HG03066 (cell line): ENCODE measurements around the gene SPG7.

Experiments
- ATAC-seq: cut with Tn5 transposase; IDR thresholded peaks from one replicate; pipeline ENCODE4 v1.9.1; 2021; ENCODE audit warnings: low read depth; ENCODE audit not compliant: unreplicated experiment

Gene SPG7

DNA sequence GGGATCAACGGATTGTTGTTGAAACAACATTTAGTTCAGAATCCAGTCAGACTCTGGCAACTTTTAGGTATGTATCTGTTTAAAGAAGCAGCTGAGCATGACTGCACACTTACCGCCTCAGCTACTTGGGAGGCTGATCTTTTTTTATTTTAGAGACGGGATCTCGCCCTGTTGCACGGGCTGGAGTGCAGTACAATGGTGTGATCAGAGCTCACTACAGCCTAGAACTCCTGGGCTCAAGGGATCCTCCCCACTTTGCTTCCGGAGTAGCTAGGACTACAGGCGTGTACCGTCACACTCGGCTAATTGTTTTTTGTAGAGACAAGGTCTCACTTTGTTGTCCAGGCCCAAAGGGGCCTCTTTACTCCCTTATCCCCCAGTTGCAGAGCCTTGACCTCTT, 2.3 kb downstream of the SPG7 start:
- ATAC-seq, result no peak

DNA sequence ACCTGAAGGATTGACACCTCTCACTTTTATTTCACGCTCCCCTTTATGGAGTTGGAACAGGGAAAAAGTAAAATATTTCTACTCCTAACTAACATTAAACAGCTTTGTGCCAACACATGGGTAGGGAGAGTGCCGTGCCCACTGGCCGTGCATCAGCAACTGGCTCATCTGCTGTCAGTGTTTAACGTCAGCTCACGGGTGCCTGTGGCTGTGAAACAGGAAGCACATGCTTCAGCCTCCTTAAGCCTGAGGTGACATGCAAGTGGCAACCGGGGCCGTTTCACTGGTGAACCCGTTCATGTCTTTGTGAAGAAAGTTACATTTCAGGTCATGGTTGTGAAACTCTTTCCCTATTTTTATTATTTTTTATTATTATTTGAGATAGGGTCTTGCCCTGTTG, 3.2 kb downstream of the SPG7 start:
- ATAC-seq, result no peak

DNA sequence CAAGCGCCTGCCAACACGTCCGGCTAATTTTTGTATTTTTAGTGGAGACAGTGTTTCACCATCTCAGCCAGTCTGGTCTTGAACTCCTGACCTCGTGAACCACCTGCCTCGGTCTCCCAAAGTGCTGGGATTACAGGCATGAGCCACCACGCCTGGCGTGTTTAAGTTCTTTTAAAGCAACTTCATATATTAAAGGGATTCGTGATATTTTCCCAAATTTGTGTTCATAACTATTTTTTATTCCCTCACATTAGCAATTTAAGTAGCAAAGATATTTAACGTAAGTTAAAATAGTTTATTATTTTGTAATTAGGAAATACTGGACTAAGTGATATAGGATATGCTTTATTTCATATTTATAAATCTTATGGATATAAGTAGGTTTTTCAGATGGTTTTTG, 4.2 kb downstream of the SPG7 start:
- ATAC-seq, result no peak

DNA sequence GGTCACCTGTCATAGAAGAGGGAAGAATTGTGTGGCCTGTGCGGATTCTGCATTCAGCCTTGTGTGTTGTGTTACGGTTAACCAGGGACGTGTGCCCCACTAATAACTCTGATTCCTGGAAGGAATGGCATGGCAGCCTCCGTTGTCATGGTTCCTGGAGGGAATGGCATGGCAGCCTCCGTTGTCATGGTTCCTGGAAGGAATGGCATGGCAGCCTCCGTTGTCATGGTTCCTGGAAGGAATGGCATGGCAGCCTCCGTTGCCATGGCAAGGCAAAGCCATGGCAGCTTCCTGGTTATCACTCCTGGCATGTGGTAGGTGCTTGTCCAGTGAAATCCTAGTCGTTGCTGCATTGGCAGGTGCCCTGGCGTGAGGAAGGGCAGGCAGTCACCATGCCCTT, 8.9 kb downstream of the SPG7 start:
- no peak for ATAC-seq

DNA sequence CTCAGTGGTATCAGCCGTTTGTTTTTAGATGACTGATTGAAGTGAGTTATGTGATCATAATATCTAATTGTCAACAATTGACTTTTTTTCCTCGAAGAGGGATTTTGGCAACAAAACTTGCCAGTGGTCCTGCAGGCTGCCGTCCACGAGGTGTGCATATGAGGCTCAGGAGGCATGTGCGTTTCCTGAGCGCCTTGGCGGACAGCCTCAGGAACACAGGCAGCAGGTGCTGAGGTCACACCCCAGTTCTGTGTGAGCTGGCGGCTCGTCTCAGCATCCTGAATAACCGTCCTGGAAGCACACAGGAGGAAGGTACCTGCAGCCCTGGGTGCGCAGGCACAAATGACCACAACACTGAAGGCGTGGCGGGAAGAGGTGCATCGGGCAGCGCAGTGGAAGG, 11.7 kb downstream of the SPG7 start:
- ATAC-seq, result no peak

DNA sequence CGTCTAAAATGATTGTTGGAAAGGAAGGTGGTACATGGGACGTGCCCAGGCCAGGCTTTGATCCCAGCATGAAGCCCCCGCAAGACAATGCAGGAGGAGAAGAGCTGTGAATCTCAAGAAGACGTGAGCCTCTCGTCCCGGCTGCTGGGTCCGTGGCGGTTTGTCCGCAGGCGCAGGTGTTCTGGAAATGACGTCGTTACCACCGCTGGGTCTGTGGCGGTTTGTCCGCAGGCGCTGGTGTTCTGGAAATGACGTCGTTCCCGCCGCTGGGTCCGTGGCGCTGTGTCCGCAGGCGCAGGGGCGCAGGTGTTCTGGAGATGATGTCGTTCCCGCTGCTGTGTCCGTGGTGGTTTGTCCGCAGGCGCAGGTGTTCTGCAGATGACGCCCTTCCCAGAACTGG, 14.1 kb downstream of the SPG7 start:
- no peak for ATAC-seq

DNA sequence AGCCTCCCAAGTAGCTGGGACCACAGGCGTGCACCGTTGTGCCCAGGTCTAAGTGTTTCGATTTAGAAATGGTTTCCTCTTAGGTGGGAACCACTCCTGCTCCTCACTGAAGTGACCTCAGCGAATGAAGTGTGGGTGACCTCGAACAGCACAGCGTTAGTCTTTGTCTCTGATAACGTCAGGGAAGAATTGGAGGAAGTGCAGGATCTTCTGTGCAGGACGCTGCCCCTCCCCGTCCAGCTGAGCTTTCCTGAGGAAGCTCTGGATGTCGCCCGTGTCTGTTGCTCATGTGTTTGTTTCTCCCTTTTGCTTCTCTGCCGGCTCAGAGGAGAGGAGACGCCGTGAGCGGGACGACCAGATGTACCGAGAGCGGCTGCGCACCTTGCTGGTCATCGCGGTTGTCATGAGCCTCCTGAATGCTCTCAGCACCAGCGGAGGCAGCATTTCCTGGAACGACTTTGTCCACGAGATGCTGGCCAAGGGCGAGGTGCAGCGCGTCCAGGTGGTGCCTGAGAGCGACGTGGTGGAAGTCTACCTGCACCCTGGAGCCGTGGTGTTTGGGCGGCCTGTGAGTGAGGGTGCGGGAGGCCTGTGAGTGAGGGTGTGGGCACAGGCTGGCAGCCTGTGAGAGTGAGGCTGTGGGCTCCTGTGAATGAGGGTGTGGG, 15.6 kb downstream of the SPG7 start:
- no peak for ATAC-seq

DNA sequence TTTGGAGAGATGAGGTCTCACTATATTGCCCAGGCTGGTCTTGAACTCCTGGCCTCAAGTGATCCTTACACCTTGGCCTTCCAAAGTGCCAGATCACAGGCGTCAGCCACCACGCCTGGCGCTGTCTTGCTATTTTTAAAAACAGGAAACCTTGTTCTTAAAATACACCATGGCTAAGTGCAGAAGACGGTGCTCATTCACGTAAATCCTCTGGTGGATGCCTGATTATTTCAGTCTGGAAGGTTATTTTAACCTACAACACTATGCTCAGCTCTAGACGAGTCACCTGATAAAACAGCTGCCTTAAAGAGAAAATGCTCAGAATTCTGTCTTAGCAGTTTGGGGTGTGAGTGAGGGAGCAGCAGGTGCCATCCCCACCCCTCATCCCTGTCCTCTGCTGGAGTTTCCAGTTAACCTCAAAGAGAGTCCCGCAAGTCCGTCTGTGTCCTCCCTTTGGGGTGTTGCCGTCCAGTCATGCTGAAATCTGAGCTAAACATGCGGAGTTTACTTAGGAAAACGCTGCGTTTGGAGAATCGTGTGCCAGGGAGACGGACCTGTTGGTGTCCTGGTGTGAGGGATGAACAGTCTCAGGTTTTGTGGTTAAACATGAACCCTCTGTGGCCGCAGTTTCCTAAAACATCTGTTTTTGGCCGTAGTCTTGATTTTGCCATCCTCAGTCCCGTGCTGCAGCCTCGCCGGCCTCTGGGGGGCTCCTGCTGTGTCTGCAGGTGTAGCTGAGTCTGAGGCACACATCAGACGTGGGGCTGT, 17.1 kb downstream of the SPG7 start:
- no peak for ATAC-seq

DNA sequence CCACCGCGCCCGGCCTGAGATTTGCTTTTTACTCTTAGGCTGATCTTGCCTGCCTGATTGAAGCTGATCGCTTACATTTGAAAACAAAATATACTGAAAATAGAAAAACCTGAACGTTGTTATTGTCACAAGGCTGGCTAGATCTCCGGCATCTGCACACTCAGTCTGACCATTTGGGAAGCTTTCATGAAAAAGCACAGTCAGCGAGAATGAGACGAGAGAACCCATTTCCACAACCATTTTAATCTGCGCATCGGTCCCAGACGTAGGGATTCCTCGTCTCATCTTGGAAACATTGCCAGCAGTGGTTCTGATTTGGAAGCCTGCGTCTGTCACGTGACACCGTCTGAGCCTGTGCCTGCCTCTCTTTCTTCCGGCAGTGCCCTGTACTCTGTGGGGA, 20.9 kb downstream of the SPG7 start:
- no peak for ATAC-seq

DNA sequence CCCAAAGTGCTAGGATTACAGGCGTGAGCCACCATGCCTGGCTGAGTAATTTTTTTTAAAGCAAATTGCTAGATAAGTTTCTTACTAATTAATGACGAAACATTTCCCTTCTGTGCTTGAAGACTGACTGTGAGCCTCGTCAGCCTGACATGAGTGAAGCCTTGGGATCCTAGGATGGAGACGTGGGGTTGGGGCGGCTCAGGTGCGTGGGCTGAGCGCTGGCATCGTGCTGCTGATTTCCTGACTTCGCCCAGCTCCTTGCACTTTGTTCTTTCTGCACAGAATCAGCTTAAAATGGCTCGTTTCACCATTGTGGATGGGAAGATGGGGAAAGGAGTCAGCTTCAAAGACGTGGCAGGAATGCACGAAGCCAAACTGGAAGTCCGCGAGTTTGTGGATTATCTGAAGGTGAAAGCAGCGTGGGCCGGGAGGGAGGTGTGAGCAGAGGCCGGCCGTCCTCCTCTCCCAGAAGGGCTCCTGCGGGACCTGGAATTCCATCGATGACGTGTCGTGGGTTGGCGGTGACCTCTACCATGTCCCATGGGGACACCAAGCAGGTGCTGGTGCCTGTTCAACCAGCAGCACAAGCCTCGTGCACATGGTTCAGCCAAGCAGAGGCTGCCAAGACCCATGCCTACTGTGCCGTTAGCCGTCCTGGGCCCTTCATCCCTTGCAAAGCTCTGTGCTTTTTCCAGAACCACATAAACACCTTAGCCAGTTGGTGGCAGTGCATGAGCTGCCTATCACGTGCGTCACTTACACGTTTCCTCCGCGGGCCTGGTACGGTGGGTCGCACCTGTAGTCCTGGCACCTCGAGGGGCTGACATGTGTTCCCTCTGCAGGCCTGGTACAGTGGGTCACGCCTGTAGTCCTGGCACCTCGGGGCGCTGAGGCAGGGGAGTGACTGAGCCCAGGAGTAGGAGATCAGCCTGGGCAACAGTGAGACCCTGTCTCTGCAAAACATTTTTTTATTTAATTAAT, 22.5 kb downstream of the SPG7 start:
- no peak for ATAC-seq

DNA sequence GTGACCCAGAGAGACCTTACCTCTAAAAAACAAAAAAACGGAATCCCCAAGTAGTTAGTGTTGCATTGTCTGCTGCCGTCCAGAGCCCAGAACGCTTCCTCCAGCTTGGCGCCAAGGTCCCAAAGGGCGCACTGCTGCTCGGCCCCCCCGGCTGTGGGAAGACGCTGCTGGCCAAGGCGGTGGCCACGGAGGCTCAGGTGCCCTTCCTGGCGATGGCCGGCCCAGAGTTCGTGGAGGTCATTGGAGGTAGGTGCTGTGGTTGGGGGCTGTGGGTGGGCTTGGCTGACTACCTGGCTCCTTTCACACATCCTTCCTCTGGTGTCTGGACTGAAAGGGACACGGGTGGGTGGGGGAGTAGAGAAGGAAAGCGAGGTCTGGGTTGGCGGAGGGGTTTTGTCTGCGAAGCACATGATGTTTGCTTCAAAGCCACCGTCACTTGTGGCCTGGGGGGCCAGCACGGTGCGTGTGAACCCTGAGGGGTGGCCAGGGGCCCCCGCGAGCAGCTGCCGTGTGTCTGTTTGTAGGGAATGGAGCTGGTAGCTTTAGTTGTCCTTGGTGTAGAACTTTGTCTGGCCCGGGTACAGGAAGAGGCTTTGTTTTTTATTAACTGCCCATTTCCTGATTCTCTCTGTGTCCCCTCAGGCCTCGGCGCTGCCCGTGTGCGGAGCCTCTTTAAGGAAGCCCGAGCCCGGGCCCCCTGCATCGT, 23.8 kb downstream of the SPG7 start:
- no peak for ATAC-seq

DNA sequence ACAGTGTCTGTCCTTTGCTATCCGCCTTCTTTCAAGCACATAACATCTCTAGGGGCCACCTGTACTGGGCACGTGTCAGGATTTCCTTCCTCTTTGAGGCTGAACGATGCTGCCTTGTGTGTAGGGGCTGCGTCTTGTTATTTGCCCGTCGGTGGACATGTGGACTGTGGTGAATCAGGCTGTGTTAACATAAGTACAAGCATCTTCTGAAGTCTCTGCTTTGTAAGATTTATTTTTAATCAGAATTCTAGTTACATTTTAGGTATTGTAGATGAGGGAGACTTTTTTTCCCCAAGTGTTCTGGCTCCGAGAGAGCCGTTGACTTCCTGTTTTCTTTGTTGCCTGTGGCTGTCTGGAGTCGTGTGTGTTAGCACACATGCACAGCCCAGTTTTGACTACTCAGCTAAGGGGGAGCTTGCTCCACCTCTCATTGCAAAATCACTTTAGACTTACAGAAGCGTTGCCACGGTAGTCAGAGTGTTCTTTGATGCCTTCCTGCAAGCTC, 26.1 kb downstream of the SPG7 start:
- ATAC-seq, result no peak

DNA sequence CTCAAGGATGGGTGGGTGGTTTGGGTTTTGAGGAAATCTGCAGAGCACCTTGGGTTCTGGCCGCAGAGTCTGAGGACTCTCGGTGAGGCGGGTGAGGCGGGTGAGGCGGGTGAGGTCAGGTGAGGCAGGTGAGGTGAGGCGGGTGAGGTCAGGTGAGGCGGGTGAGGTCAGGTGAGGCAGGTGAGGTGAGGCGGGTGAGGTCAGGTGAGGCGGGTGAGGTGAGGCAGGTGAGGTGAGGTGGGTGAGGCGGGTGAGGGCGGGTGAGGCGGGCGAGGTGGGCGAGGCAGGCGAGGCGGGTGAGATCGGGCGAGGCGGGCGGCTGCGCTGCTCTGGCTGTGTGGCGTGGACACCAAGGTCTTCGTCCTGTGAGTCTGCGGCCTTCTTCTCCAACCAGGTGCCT, 28.2 kb downstream of the SPG7 start:
- ATAC-seq, result no peak

DNA sequence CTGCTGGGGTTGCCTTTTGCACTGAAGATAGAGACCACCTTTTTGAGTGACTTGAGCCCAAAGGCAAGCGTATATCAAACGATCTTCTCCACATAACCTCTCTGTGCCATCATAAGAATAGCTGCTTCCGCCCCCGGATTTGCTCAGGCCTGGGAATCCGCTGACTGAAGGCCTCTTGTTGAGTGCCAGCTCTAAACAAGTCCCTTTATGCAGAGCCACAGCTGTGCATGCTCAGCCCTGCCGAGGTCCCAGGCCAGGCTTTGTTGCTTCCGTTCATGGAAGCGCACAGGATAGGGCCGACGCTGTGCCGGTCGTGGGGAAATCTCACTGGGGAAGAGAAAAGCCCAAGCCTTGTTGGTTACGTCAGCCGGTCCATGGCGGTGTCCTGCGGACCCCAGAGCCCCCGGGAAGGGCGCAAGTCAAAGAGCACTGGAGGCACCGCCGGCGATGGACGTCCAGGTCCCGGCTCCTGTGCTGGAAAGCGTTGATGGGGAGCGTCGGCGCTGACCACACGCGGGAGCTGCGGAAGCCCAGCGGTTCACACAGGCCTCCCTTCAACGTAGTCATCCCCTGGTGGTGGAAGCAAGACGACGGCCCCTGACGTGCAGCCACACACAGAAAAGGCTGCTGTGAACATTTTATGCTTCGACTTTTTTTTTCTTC, 28.8 kb downstream of the SPG7 start:
- ATAC-seq, result no peak

DNA sequence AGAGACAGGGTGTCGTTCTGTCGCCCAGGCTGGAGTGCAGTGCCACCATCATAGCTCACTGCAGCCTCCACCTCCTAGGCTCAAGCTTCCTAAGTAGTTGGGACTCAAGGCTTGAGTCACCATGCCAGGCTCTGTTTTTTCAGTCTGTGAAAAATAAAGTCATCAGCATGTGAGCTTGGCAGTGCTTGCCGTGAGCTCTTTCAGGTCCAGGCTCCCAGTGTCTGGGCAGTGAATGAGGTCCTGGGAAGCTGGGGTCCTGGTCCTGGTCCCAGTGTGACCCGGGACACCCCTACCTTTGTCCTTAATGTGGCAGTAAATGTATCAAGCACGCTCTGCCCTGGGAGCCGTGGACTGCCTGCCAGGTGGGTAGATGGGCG, 29.3 kb downstream of the SPG7 start:
- ATAC-seq, result no peak

DNA sequence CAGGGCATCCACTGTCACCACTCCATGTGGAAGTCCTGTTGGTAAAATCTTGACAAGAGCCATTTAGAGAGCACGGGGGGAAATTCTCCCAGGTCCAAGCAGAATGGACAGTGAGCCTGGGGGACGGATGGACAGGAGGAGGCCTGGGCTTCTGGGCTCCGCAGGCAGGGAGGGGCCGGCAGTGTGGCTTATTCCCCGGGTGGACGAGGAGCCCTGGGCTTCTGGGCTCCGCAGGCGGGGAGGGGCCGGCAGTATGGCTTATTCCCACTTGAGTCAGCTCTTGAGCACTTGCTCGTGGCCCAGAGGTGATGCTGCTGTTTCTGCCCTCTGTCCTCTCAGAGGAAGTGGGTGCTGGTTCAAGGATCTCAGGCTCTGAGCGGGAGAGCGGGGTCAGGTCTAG, 30.1 kb downstream of the SPG7 start:
- ATAC-seq, result no peak

DNA sequence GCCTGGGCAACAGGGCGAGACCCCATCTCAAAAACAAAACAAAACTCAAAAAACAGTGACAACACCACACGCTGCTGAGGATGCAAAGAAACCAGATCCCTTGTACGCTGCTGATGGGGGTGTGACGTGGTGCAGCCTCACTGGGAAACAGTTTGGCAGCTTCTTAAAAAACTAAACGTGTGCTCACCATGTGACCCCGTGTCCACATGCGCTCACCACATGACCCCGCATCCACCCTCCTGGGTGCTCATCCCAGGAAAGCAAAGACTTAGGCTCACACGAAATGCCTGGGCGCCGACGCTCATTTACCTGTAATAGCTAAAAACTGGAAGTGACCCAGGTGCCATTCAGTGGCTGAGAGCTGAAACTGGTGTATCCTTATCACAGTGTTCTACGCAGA, 32.4 kb downstream of the SPG7 start:
- ATAC-seq, result no peak

DNA sequence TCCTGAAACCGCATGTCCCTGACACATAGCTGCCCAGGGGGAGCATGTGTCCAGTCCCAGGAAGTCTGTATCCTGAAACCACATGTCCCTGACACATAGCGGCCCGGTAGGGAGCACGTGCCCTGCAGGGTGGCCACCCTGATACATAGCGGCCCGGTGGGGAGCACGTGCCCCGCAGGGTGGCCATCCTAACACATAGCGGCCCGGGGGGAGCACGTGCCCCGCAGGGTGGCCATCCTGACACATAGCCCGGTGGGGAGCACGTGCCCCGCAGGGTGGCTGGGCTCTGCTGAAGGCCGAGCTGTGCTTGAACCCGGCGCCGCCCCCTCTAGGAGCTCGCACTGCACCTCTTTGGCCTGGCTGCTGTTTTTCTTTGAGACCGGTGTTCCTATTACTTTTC, 33.6 kb downstream of the SPG7 start:
- no peak for ATAC-seq

DNA sequence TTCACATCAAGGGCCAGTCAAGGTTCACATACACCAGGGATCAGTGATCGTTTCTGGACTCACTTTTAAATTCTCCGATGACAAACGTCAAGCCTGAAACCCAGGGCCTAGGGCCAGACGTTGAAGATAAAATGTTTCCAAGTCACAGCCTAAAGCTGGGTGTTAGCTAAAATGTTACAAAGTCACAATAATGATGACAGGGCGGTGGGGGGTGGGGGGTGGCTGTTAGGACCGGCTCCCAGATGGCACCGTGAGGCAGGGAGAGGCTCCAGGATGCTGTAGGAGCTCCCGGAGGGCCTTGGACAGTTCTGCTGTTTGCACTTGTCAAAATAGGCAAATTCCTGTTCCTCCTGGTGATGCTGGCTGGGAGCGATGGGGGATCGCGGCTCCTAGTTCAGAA, 35.9 kb downstream of the SPG7 start:
- ATAC-seq, result no peak

DNA sequence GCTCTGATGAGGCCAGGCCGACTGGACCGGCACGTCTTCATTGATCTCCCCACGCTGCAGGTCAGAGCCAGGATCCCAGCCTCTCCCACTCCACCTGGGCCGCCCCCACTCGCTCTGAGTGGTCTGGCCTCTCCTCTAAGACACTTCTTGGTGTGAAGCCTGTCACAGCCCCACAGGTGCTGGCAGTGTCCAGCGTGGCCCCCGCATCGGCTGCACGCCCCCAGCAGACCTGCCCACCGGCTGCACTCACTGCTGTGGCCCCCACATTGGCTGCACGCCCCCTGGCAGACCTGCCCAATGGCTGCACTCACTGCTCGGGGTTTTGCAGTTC, 36.5 kb downstream of the SPG7 start:
- no peak for ATAC-seq
